GM12878 (cell line): ENCODE results near the gene CSAD. TPM values are rescaled to one million over a fixed set of nuclear protein-coding genes. Genes with fewer than 3 reads are reported as not detected.
A peak's percentile ranks its signal among the peaks of the same experiment; 100 is the strongest.

Experiments
- ATAC-seq: fragments of 200-7000 bp; cut with Tn5 transposase; 3 replicates; pipeline ENCODE4 v1.9.1; 2020; ENCODE audit warnings: mild to moderate bottlenecking, moderate library complexity
- BruUV-seq: library from RNA; stranded (reverse); fragments of 400-500 nt; replicated peaks from 2 replicates; lab custom pipeline; 2021; lab: Mats Ljungman, UMichigan
- CTCF ChIA-PET: fragments of 300-600 bp; sonication (Branson Sonifier 250); formaldehyde crosslinking; extraction: SDS; loops from one replicate; lab custom pipeline; 2021; ENCODE audit warnings: inconsistent platforms; lab: Yijun Ruan, JAX
- POLR2A ChIA-PET: fragments of 350-600 bp; formaldehyde crosslinking; extraction: SDS; loops from one replicate; lab custom pipeline; 2021; ENCODE audit warnings: inconsistent platforms; lab: Charles Lee
- RAD21 ChIA-PET: fragments of 300-600 bp; sonication (Branson Sonifier 250); formaldehyde crosslinking; loops from one replicate; lab custom pipeline; 2023; ENCODE audit warnings: antibody characterized with exemption; ENCODE audit not compliant: unreplicated experiment; lab: Charles Lee
- SMC1A ChIA-PET: fragments of 300-600 bp; sonication (Branson Sonifier 250); formaldehyde crosslinking; loops from one replicate; lab custom pipeline; 2023; ENCODE audit not compliant: unreplicated experiment, uncharacterized antibody; lab: Charles Lee
- DNase-seq: peaks from one replicate; pipeline ENCODE4 v3.0.0-alpha.2; 2011; ENCODE audit warnings: low read depth, low spot score
- FAIRE-seq: peaks from 3 replicates; lab custom pipeline; 2011; peaks lifted over from hg19 to GRCh38; lab: Jason Lieb, UNC
- H2AFZ ChIP-seq: 2 replicates; pipeline ENCODE4 v1.6.0; 2011; ENCODE audit warnings: low read depth, low read length, control low read depth; ENCODE audit not compliant: control insufficient read depth
- H3K27ac ChIP-seq: 2 replicates; pipeline ENCODE4 v1.5.1; 2011; ENCODE audit warnings: control low read depth; ENCODE audit not compliant: control insufficient read depth, insufficient read depth
- H3K27me3 ChIP-seq, 2 experiments: replicated peaks in 1 of 2; 2 replicates each; pipeline versions ENCODE4 v1.6.0 to v1.6.1; 2011; ENCODE audit warnings: low read length in 1 of 2; ENCODE audit not compliant: control insufficient read depth in 2 of 2, insufficient read depth in 2 of 2
- H3K36me3 ChIP-seq, 2 experiments: 2 replicates each; pipeline ENCODE4 v1.5.1; 2011; ENCODE audit warnings: low read length in 1 of 2; ENCODE audit not compliant: control insufficient read depth in 2 of 2, insufficient read depth in 2 of 2
- H3K4me1 ChIP-seq: 2 replicates; pipeline ENCODE4 v1.6.1; 2011; ENCODE audit warnings: mild to moderate bottlenecking, low read length, moderate library complexity, mixed read lengths; ENCODE audit not compliant: control insufficient read depth, insufficient read depth
- H3K4me2 ChIP-seq: 2 replicates; pipeline ENCODE4 v1.6.0; 2011; ENCODE audit warnings: control low read depth; ENCODE audit not compliant: control insufficient read depth, insufficient read depth
- H3K4me3 ChIP-seq: fragments of 200-600 bp; sonication (generic); 2 replicates; pipeline ENCODE4 v1.5.1; 2016
- H3K79me2 ChIP-seq: 2 replicates; pipeline ENCODE4 v1.6.0; 2011; ENCODE audit warnings: low read length; ENCODE audit not compliant: control insufficient read depth, insufficient read depth
- H3K9ac ChIP-seq: 2 replicates; pipeline ENCODE4 v1.8.0; 2011; ENCODE audit warnings: low read length, control low read depth, mixed read lengths; ENCODE audit not compliant: control insufficient read depth, insufficient read depth
- H3K9me3 ChIP-seq: replicated peaks from 3 replicates; pipeline ENCODE4 v1.5.1; 2011; ENCODE audit warnings: mild to moderate bottlenecking, low read length; ENCODE audit not compliant: control insufficient read depth, insufficient read depth
- H4K20me1 ChIP-seq: 2 replicates; pipeline ENCODE4 v1.6.0; 2011; ENCODE audit not compliant: control insufficient read depth, insufficient read depth
- ATF3 ChIP-seq: IDR thresholded peaks from 2 replicates; pipeline ENCODE4 v1.6.1; 2011; ENCODE audit warnings: low read depth, mild to moderate bottlenecking, low read length, moderate library complexity, borderline replicate concordance; ENCODE audit errors: extremely low read depth
- ATF7 ChIP-seq: fragments of 450-650 bp; IDR thresholded peaks from 2 replicates; pipeline ENCODE4 v1.6.1; 2016; ENCODE audit warnings: low read depth, mild to moderate bottlenecking
- BMI1 ChIP-seq: fragments of 450-650 bp; IDR thresholded peaks from 2 replicates; pipeline ENCODE4 v1.6.1; 2016; ENCODE audit warnings: mild to moderate bottlenecking, moderate library complexity, borderline replicate concordance
- CBX3 ChIP-seq: fragments of 200-600 bp; sonication (generic); IDR thresholded peaks from 2 replicates; pipeline ENCODE4 v1.6.1; 2016; ENCODE audit warnings: low read depth, borderline replicate concordance
- CTCF ChIP-seq, 3 experiments: IDR thresholded peaks in 2 of 3; conservative IDR thresholded peaks in 1 of 3; 2 replicates each; pipeline ENCODE4 v1.5.1; 2011; ENCODE audit warnings: low read depth in 3 of 3, low read length in 3 of 3, mild to moderate bottlenecking in 3 of 3, control low read depth in 2 of 3, moderate library complexity in 2 of 3, inconsistent platforms in 1 of 3, mixed read lengths in 1 of 3; ENCODE audit not compliant: control insufficient read depth in 2 of 3, insufficient read depth in 1 of 3; ENCODE audit errors: extremely low read depth in 1 of 3
- DPF2 ChIP-seq: fragments of 450-650 bp; IDR thresholded peaks from 2 replicates; pipeline ENCODE4 v1.6.1; 2017; ENCODE audit warnings: mild to moderate bottlenecking
- HCFC1 ChIP-seq: fragments of 150-350 bp; IDR thresholded peaks from 2 replicates; pipeline ENCODE4 v1.6.1; 2014; ENCODE audit warnings: low read length
- MLLT1 ChIP-seq: fragments of 450-650 bp; IDR thresholded peaks from 2 replicates; pipeline ENCODE4 v1.6.1; 2016; ENCODE audit warnings: mild to moderate bottlenecking
- MTA3 ChIP-seq: IDR thresholded peaks from 2 replicates; pipeline ENCODE4 v1.6.1; 2012; ENCODE audit warnings: low read length, inconsistent platforms, borderline replicate concordance
- MYB ChIP-seq: fragments of 150-350 bp; IDR thresholded peaks from 2 replicates; pipeline ENCODE4 v1.6.1; 2014; ENCODE audit warnings: mild to moderate bottlenecking, low read depth, low read length, borderline replicate concordance
- NFIC ChIP-seq: IDR thresholded peaks from 2 replicates; pipeline ENCODE4 v1.6.1; 2012; ENCODE audit warnings: low read depth, mild to moderate bottlenecking, inconsistent platforms, low read length, moderate library complexity
- POLR2AphosphoS2 ChIP-seq: IDR thresholded peaks from 2 replicates; pipeline ENCODE4 v1.6.1; 2011; ENCODE audit warnings: low read depth, mild to moderate bottlenecking, low read length, improper control_type of control experiment, moderate library complexity
- SMC3 ChIP-seq: IDR thresholded peaks from 2 replicates; pipeline ENCODE4 v1.6.1; 2011; ENCODE audit warnings: low read length, improper control_type of control experiment, borderline replicate concordance
- ZBED1 ChIP-seq: IDR thresholded peaks from 2 replicates; pipeline ENCODE4 v1.6.1; 2016; ENCODE audit warnings: borderline replicate concordance
- ZBTB11 ChIP-seq: fragments of 450-650 bp; formaldehyde crosslinking; IDR thresholded peaks from 2 replicates; pipeline ENCODE4 v1.5.0; 2022; ENCODE audit warnings: mild to moderate bottlenecking, missing genetic modification characterization
- WGBS: methylation state at CpG from one replicate; pipeline ENCODE4 v1.1.6; 2016; ENCODE audit warnings: low lambda C conversion rate; ENCODE audit not compliant: insufficient replicate concordance, insufficient coverage; ENCODE audit errors: missing lambda C conversion rate; 5-methylcytosine and 5-hydroxymethylcytosine counted together
- in situ Hi-C: fragments of 300-500 bp; cut with MboI; formaldehyde crosslinking; loops from 9 replicates; pipeline ENCODE4 v1.14.3; 2018; ENCODE audit warnings: mixed read lengths
- intact Hi-C: fragments of 100-400 bp; cut with micrococcal nuclease; formaldehyde crosslinking; loops from one replicate; pipeline ENCODE4 v1.14.2; 2022; ENCODE audit not compliant: unreplicated experiment
- polyA plus RNA-seq, 11 experiments: library from polyadenylated mRNA; depleted of rRNA in 4 of 11; unstranded in 6 of 11; stranded (reverse) in 5 of 11; fragments of >200 nt; fragmentation: Nextera tagmentation in 4 of 11; fragmentation: Illumina TruSeq in 1 of 11; extraction: Ambion mirVana in 4 of 11; extraction: Trizol in 1 of 11; gene quantifications; 1 replicate in 1 of 11; 2 replicates in 10 of 11; pipeline versions ENCODE4 v1.2.1 to v1.2.3, GENCODE V29; 2011 to 2016; ENCODE audit warnings: inconsistent platforms in 2 of 11, missing spikeins in 2 of 11, low read depth in 1 of 11
- total RNA-seq, 4 experiments: library from RNA; depleted of rRNA in 3 of 4; stranded (reverse); fragments of >200 nt in 3 of 4; fragmentation: Illumina TruSeq in 1 of 4; extraction: Trizol in 1 of 4; gene quantifications; 2 replicates each; pipeline versions ENCODE4 v1.2.1 to v1.2.3, GENCODE V29; 2013 to 2021

The CSAD gene
- total and polyA plus RNA-seq, 10 of the 15 experiments (the other 5 are each of a cell fraction or from before 2014, with no cell fraction given) = 1.1 to 20.4 (median 6.2) TPM

GRCh38 chr12:53217931-53218307 lies 37.2 kb upstream of the CSAD start:
- in situ Hi-C loops (no loop called here), intact Hi-C loops (no loop called here)
- CTCF ChIA-PET = interaction anchor here (0.6 to 15.7 kb wide), 9 partner anchors 9 to 232 kb away, joined by 3 to 315 read pairs (median 7); partner anchors contain the start of genes CSAD, ESPL1, PFDN5 and ZNF740
- POLR2A ChIA-PET = interaction anchor here (1.1 to 4.4 kb wide), 4 partner anchors 10 to 51 kb away, joined by 3 to 28 read pairs (median 14); partner anchors contain the start of genes ESPL1 and ITGB7
- SMC1A ChIA-PET = interaction anchor here (0.7 to 16.4 kb wide), 8 partner anchors 9 to 203 kb away, joined by 3 to 155 read pairs (median 4); partner anchors contain the start of genes ESPL1 and ITGB7
- WGBS = 69% methylated on average over 3 of the region's 3 CpGs
- Histone ChIP-seq H3K27ac (no peak overlapping the region), H4K20me1 (no peaks in the 10 kb centered on the region), H3K4me3 (peak overlapping the region; percentile 16; the same call in 1 of the 2 replicates), H3K4me2 (peak overlapping the region; percentile 54), H2AFZ (no peak overlapping the region), H3K79me2 (peaks cover 4% of the 10 kb centered on the region; the same call in 1 of the 2 replicates), H3K27me3 (no peaks in the 10 kb centered on the region), H3K9me3 (no peaks in the 10 kb centered on the region), H3K36me3 (peaks cover 3 to 7% of the 10 kb centered on the region in 2 experiments), H3K4me1 (peaks cover 22% of the 10 kb centered on the region), H3K9ac (0 out of 2 replicates have a peak overlapping the region, but pooled peaks have one; percentile 21)
- TSS peak; percentile 22 for BruUV-seq
- FAIRE-seq (no peak), ATAC-seq (no peak), DNase-seq (no peak)
- RAD21 ChIA-PET = interaction anchor here (0.6 to 11.1 kb wide), 11 partner anchors 9 to 152 kb away, joined by 3 to 146 read pairs (median 3); partner anchors contain the start of genes ESPL1 and ITGB7
- TF ChIP-seq MYB = no peak
- TF ChIP-seq ATF7 = no peak
- no peak for TF ChIP-seq POLR2AphosphoS2
- no peak for TF ChIP-seq BMI1
- no peak for TF ChIP-seq ATF3
- TF ChIP-seq HCFC1 = no peak
- no peak for TF ChIP-seq SMC3
- no peak for TF ChIP-seq CBX3
- TF ChIP-seq MLLT1 = no peak
- TF ChIP-seq DPF2 = no peak
- TF ChIP-seq CTCF (IDR thresholded peaks at IDR 0.05 in 2 of 3, conservative IDR thresholded peaks at IDR 0.05 in 1 of 3; ENCODE audit: control insufficient read depth in 2 of 3, extremely low read depth in 1 of 3, insufficient read depth in 1 of 3, low read depth in 3 of 3, low read length in 3 of 3) = no peak
- TF ChIP-seq NFIC = no peak
- no peak for TF ChIP-seq MTA3
- no peak for TF ChIP-seq ZBED1
- no peak for TF ChIP-seq ZBTB11
